HG03025 (cell line): ENCODE results near the gene TUBGCP4.

Experiments used
- ATAC-seq: cut with Tn5 transposase; IDR thresholded peaks from one replicate; pipeline ENCODE4 v1.9.1; 2021; ENCODE audit warnings: mild to moderate bottlenecking, moderate library complexity; ENCODE audit not compliant: unreplicated experiment, low FRiP score

The TUBGCP4 gene

DNA sequence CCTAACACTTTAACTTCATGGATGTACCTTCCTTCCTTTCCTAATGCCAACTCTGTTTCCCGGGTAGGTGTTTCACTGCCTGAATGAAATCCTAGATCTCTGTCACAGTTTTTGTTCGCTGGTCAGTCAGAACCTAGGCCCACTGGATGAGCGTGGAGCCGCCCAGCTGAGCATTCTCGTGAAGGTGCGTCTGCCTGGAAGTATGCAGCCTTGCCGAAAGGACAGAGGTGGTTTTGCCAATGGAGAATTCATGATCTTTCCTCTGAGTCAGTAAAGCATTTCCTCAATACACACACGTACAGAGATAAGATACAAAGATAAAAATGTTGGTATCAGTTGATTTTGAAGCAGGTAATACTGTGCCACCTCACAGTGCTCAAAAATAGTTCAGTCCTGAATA is 32.7 kb downstream of the TUBGCP4 start:
- ATAC-seq: no peak

DNA sequence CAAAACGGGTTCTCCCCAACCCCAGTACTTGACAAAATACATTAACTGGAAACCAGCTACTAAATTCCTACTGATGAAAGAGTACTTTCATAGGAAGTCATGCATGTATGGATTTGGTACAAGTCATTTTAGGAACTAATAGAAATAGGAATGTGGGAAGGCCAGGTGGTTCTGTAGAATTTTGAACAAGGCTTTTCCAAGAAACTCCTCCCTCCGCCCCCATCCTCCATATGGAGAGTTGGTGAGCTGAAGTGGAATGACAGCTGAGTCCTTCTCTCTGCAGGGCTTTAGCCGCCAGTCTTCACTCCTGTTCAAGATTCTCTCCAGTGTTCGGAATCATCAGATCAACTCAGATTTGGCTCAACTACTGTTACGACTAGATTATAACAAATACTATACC is 33.2 kb downstream of the TUBGCP4 start:
- ATAC-seq: no peak

DNA sequence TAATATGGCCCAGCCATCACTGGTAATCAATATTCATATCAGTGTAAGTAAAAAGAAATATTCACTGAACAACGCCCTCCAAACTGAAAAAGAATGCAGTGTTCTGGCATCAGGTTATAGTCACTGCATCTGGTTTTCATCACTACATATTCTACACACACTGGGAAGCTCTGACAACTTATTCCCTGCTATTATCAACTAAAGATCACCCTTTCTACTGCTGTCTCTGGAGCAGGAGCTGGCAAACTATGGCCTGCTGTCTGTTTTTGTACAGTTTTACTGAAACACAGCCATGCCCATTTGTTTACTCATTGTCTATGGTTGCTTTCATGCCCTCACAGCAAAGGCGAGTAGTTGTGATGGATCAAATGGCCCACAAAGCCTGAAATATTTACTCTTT is 35.3 kb downstream of the TUBGCP4 start:
- ATAC-seq: no peak

DNA sequence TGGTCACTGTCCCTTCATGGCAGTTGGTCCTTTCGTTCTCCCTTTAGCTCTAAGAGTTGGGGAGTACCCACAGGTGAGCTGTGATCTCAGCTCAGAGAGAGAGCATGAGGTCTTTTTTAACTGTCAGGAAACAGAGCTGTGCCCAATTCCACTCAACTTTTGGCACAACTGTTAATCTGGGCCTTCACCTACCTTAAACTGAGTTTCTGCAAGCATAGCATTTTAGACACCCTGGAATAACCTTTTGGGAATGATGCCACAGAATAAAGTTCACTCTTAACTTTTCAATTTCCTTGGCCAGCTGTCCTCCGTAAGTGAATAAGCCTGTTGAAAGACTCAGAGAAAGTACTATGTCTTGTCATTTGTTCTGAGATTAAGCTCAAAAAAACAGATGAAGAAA is 35.9 kb downstream of the TUBGCP4 start:
- ATAC-seq: no peak

GRCh38 chr15:43408789-43409188 is 37.9 kb downstream of the TUBGCP4 start:
- no peak for ATAC-seq

DNA sequence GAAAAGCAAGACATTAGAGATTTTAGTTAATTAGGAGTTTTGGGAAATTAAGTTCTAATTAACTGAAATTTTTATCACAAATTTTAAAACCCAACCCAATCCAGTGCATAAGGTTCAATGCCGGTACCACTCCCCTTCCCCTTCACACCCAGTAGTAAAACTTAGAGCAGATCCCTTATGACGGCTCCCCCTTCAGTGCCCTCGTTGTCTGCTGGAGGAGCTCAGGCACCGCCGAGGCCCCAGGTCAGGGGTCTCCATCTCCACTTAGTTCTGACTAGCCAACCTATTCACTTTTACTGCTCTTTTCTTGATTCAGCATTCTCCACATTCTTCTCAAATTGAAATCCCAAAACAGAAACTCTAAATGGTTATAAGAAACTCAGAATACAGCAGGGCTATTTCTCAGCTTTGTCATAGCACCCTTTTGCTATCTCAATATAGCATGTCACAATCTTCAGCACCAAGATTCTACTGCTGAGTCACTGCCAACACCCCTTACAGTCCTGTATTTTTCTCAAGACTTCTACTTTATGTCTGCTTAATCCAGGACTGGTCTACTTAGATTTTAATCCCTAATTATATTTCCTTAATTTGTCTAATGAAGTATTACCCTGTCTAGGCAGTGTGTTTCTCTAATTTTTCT is 39.8 kb downstream of the TUBGCP4 start:
- ATAC-seq: no peak

DNA sequence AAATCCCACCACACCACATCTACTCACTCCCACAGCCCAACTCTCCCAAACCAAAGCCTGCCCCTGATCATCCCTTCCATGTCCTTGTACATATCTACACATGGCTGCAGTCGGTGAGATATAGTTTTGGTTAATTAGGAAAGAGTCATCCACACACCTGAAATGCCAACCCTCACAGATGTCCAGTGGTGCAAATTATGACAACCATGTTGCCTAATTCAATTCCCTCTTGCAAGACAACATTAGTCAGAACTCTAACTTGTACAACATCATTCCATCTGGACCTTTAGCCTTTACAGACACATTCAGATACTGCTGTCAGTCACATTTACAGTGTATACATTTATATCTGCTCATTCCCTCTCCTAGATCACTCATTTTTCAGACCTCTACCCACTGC is 41.2 kb downstream of the TUBGCP4 start:
- no peak for ATAC-seq

DNA sequence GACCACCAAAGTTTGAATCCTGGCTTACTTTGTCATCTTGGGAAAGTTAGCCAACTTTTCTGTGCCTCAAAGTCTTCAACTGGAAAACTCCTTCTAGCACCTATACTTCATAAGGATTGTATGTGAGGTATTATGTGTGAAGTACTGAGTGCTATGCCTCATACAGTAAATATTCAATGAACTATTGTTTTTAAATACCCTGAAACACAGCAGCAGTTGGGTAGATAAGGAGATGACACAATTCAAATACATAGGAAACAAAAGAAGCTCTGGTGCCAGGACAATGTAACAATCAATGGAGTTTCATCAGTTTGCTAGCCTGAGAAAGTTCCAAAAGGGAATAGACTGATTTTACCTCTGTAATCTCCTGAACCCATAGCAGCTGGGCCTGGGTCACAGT is 43.3 kb downstream of the TUBGCP4 start:
- ATAC-seq: no peak

GRCh38 chr15:43420435-43420834 is 49.5 kb downstream of the TUBGCP4 start:
- ATAC-seq: no peak

DNA sequence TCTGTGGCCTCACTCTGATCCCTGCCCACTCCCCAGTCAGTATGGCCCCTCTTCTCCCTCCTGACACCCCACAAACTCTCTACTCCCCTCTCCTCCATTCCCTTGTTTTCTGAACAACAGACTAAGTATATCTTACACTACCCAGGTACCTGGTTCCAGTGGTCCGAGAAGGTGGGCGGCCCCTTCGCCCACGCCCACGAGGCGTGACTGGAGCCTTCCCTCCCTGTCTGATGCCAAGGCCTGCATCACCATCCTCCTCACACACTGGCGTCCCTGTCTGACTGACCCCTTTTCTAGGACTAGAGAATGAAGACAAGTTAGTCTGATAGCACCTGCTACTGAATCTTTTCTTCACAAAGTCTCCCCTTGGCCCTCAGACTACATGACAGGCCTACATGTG is 50.0 kb downstream of the TUBGCP4 start:
- no peak for ATAC-seq

- no peak for ATAC-seq
Measured at GRCh38 chr15:43423793-43424192, 52.9 kb downstream of the TUBGCP4 start.

- ATAC-seq: no peak
Measured at GRCh38 chr15:43429687-43430086, 58.8 kb downstream of the TUBGCP4 start.

GRCh38 chr15:43433165-43433564 is 62.3 kb downstream of the TUBGCP4 start:
- ATAC-seq: no peak

GRCh38 chr15:43433661-43434303 is 62.9 kb downstream of the TUBGCP4 start:
- ATAC-seq: no peak

DNA sequence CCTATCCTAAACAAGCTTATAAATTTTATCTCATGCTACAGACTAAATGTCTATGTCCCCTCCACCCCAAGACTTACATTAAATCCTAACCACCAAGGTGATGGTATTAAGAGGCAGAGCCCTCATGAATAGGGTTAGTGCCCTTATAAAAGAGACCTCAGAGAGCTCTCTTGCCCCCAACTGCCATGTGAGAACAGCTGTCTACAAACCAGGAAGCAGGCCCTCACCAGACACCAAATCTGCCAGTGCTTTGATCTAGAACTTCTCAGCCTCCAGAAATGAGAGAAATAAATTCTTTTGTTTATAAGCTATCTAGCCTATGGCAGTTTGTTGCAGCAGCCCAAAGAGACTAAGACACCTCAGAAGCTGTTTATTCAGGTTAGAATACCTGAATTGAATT is 63.5 kb downstream of the TUBGCP4 start:
- no peak for ATAC-seq

DNA sequence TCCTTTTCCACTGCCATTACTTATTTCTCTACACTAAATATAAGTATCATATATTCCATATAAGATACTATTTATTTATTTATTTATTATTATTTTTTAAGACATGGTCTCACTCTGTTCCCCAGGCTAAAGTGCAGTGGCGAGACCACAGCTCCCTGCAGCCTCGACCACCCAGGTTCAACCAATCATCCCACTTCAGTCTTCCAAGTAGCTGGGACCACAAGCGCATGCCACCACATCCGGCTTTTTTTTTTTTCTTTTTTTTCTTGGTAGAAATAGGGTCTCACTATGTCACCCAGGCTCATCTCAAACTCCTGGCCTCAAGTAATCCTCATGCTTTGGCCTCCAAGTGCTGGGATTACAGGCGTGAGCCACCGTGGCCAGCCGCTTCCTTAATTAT is 65.5 kb downstream of the TUBGCP4 start:
- no peak for ATAC-seq

DNA sequence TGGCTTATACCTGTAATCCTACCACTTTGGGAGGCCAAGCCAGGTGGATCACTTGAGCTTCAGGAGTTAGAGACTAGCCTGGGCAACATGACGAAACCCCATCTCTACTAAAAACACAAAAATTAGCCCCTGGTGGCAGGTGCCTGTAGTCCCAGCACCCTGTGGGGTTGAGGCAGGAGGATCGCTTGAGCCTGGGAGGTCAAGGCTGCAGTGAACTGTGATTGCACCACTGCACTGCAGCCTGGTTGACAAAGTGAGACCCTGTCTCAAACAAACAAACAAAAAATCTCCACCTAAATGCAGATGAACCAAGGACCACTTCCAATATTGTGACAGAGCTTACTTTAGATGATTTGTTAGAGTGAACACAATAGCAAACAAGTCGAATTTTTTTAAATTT is 68.4 kb downstream of the TUBGCP4 start:
- no peak for ATAC-seq

GRCh38 chr15:43440721-43441281 is 69.9 kb downstream of the TUBGCP4 start:
- ATAC-seq: no peak

DNA sequence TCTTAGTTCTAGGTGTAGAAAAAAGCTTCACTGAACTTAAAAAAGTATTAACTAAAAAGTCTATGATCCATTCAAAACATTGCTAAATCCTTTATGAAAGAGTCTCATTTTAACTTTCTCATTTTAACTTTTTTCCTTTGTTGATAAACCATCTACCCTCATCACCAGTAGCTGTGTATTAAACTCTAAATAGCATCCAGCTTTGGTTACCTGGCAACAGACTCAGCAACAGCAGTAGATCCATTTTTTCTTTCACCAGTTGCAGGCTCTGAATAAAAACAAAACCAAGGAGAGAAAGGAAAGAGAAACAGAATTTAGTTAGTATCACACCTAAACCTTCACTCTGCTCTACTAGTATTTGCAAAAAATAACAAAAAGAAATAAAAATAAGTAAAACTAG is 70.4 kb downstream of the TUBGCP4 start:
- no peak for ATAC-seq

GRCh38 chr15:43446344-43446743 is 75.4 kb downstream of the TUBGCP4 start:
- no peak for ATAC-seq

DNA sequence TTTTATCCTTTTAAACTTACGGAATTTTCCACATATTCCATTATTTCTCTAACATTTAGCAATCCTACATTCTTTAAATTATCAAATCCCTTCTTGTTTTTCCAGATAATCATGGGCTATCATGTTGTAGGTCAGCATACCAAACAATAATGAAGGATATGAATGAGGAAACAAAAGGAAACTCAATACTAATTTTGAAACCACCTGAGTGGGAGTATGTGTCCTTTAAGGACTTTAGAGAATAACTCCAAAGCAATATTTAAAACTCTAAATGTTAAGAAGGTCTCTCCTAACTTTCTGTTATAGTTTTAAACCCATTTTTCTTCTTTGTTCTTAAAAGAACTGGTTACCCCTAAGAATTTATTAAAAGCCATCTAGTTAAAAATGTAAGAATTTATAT is 79.1 kb downstream of the TUBGCP4 start:
- no peak for ATAC-seq
